A204.1 (cell line): ENCODE data around the gene TNPO1.
"Not testable (repeated sequence)": the region's sequence is repeated elsewhere in the genome, so short reads cannot be mapped to it uniquely, and the experiment has no call there.

Experiments
- FAIRE-seq: peaks from 2 replicates; lab custom pipeline; 2012; peaks lifted over from hg19 to GRCh38; lab: Jason Lieb, UNC

TNPO1 gene

DNA sequence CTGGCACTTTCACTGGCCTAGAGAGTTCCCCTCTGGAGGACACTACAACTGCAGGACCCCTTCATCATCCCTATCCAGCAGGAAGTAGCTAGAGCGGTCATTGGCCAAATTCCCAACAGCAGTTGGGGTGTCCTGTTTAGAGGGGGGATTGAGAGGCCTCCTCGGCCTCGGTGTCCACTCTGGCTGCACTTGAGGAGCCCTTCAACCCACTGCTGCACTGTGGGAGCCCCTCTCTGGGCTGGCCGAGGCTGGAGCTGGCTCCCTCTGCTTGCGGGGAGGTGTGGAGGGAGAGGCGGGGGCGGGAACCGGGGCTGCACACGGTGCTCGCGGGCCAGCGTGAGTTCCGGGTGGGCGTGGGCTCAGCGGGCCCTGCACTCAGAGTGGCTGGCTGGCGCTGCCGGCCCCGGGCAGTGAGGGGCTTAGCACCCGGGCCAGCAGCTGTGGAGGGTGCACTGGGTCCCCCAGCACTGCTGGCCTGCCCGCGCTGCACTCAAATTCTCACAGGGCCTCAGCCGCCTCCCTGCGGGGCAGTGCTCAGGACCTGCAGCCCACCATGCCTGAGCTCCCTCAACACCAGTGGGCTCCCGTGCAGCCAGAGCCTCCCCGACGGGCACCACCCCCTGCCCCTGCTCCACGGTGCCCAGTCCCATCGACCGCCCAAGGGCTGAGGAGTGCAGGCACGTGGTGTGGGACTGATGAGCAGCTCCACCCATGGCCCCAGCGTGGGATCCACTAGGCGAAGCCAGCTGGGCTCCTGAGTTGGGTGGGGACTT lies 118.7 kb downstream of the TNPO1 start:
- FAIRE-seq, result not testable (repeated sequence)

DNA sequence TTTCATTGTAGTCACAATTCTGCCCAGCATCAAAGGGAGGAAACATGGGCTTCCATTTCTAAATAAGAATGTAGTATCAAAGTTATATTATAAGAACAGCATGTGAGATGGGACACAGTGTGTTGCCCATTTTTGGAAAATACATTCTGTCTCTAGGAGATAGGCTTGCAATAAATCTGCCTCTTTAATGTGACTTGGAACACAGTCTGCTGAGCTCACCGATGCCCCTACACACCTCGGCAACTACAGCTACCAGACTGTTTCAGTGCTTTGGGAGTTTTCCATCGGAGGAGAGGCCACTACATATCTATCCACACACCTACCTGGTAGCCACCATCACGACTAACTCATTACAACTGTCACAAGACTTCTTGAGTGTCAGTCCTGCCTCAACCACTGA lies 120.4 kb downstream of the TNPO1 start:
- FAIRE-seq, result no peak

DNA sequence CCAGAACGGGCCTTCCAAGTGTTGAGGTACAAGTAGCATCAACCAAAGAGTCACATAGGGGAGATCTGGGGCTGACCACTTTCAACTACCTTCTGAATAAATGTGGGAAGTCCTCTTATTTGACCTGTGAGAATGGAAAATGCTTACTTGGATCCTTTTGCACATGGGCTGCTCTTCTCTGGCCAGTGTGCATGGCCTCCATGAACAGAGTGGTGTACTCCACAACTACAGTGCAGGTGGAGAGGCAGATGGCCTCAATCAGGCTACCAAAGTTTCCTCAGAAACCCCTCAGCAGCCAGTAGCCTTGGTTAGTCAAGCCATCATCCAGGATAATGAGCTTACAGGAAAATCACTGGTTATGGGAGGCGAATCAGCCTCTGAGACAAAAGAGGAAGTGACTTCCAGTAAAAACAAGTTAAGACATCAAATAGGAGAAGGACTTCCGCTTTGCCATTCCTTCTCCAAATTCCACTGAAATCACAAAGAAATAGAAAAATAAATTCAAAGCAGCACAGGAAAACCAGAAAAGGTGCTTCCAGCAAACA lies 121.1 kb downstream of the TNPO1 start:
- no peak for FAIRE-seq

DNA sequence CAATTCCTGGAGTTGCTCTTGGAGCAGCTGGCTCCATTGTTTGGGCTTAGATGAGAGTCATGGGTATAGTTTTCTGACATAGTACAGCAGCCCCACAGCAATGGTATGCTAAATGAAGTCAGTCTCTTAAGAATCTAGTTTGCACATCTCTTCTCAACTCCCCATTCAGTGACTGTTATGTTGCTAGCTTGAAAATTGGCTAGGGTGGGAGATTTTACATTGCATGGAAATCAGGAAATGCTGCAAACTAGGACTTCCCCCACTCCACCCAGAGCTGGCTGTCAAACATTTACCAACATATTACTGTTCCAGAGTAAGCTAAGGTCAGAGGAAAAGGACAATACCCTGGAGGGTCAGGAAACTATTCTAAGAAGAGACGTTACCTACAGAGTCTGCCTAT lies 121.7 kb downstream of the TNPO1 start:
- FAIRE-seq, result no peak

DNA sequence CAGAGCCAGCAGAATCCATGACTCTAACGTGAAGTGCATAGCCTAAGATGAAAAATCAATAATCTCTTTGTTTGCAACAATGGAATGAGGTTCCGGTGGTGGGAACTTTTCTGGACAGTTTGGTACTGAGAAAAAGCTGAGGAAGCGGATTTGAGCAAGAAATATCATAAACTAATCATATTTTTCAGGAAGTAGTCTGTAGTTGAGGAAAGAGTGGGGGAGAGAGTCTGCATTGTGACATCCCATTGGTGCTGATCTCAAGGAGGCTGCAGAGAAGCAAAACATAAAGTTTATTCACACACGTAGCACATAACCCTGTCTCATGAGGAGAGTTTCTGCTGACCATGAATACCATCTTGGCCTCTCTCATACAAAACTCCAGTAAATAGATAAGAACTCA lies 123.6 kb downstream of the TNPO1 start:
- FAIRE-seq, result no peak

DNA sequence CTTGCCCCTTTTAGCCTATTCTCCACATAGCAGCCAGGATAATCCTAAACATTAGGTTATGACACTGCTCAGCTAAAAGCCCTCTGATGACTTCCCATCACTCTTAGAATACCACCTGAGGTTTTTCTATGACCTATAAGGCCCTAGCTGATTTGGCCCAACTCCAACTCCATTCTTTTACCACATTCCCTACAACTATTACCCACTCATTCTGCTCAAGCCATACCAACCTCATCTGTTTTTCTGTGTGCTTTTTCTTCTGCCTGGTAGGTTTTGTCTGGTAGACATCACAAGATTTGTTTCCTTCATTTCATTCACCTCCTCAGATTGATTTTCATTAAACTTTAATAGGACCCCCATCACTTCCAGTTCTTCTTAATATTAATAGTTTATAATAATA lies 126.8 kb downstream of the TNPO1 start:
- no peak for FAIRE-seq

DNA sequence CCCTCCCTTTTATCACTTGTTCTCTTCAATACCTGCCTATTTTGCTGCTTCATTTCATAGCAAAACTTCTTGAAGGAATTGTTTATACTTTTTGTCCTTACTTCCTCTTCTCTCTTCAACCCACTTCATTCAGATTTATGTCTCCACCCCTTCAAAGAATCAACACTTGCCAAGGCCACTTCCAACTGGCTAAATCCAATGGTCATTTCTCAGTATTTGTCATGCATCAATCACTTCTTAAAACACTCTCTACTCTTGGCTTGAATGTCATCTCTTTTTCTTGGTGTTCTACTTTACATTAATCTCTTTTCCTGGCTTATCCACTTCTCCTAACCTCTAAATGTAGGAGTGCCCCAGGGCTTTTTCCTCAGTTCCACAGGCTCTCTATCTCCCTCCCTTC lies 131.0 kb downstream of the TNPO1 start:
- no peak for FAIRE-seq

DNA sequence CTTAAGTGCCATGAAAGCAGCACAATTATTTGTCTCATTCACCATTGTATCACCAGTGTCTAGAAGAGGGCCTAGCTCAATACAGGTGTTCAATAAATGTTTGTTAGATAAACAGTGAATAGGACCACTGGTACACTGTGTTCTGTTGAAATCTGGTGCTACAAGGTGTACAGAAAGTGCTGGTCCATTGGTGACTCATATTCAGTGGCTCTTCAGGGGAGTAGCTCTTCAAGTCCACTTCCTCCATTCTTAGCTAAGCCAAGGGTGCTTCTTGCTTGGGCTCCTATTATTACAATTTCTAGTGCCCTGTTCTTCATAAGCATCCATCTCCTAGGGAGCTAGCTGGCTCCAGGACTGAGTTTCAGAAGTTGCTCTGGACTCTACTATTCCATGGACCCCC lies 133.0 kb downstream of the TNPO1 start:
- FAIRE-seq, result no peak

DNA sequence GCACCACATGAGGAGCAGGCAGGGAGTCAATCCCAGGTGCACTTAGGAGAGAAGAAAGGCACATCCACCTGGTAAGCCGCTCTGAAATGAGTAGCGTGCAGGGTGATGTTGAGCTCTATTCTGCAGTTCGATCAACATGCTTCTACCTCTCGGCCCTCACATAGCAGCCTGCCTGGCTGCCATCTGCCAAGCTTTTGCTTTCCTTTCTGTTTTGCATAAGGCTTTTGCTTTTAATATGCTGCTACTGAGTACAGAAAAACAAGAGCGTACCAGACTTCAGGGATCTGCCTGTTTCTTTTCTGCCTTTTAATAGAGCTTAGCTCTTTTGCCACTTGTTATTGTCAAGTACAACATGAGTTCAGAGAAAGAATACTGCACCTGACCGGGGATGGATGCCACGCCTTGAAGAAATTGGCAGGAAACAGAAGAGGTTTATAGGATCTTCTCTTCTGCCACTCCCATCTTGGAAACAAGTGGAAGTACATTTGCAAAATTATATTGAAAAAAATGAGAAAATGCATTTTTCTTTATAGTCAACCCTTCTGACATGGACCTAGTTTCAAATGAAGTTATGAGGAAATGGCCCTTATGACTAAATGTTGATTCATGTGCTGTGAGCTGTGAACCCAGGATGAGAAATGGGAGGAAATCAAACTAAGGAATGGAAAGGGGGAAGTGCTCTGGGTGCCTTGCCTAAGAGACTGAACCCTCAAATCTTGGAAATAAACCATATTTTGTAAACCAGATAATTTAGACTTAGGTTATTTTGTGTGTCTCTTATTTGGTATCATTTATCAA lies 135.4 kb downstream of the TNPO1 start:
- FAIRE-seq, result no peak

DNA sequence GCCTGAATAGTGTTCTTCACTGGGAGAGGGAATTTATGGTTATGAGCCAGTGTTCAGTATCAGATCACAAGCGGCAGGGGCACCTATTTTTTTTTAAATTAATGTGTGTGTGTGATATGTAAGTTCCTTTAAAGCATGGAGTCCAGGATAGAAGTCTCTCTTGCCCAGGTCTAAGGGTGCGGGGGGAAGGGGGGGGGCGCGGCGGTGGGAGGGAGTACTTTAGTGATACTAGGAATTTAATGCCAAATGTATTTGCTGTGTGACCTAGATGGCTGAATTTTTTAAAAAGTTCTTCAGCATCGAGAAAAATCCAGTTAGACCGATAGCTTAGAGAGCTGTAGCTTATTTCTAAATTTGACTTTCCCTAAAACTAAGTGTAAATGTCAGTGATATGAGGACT lies 137.9 kb downstream of the TNPO1 start:
- no peak for FAIRE-seq

DNA sequence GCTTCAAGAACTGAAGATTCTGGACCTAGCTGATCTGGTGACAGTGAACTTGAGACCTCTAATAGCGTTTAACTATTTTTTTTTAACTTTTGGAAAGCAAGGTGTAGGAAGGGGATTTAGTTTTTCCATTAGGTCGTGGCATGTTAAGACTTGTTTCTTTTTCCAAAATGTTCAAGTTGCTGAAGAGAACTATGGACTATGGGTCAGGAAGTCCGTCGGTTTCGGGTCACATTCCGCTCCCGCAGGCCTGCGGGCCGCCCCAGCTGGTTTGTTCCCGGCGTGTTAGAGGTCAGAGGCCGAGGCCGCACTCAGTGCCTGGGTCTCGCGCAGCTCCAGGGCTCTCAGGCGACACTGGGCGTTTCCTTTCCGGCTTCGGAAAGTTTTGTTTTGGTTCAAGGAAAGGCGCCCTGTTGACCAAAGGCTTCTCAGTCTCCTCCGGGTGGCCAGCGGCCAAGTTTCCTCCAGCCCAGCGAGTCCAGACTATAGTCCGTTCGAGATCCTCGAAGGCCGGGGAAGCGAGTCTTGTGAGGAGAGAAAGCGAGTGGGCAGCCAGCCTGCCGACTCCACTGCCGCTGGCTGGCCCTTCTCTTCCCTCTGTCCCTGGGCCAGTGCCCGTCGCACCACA lies 138.8 kb downstream of the TNPO1 start:
- FAIRE-seq, result no peak

DNA sequence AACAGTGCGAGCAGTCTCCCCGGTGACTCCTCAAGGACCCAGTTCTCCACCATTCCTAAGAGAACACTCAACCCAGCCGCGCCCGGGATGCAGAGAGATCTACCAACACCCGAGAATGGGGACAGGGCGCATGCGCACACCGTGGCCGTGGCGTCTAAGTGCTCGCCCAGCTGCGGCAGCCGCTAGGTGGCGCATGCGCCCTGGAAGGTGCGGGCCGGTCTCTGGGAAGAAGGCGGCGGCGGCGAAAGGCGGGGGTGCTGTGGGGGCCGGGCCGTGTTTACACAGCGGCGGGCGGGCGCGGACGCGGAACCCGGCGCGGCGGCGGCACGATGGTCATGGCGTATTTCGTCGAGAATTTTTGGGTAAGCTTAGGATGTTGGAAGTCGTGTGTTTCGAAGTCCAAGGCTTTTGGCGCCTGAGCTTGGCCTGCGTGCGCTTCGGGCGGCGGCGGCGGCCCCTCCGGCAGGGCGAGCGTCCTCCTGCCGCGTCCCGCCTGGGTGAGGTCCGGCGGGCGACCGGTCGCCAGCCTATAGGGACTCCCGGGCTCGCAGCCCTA lies 139.4 kb downstream of the TNPO1 start, which contains the start of gene FCHO2:
Gene FCHO2, plus strand, starts transcription at position 274 of the 556 bp plus-strand sequence. Its CDS starts 56 bp downstream, at position 330.
- FAIRE-seq, result no peak

DNA sequence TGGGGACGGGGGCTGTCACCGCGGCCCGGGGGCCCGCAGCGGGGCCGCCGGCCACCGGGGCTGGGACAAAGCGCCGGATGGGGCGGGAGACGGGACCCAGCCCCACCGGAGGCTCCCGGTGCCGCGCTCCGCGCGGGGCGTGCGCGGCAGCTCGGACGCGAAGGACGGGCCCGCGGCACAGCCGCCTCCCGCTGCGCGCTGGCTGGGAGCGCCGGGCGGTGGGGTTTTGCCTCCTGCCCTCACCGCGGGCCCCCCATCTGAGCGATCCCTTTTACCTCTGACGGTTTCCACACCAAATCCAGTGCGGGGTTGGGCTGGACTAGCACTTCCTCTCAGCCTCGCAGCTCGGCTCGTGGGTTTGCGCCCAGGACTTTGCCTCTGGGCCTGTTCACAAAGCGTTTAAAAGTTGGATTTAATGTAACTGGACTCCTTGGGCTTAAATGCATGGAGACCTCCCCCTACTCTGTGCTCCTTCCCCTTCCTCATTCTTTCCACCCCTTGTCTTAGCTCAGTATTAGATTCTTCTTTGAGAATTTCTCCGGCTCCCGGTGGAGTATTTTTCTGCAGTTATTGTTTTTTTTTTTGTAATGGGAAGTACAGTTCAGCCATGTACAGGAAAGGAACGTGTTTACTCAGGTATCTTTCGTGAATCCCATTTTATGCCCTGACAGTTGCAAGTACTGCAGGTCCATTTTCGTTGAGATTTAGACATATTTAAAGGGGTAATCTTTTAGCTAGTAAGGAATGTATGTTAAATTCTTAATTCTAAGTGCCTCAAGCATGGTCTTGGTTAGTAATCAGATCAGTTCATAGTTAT lies 140.1 kb downstream of the TNPO1 start:
- no peak for FAIRE-seq

DNA sequence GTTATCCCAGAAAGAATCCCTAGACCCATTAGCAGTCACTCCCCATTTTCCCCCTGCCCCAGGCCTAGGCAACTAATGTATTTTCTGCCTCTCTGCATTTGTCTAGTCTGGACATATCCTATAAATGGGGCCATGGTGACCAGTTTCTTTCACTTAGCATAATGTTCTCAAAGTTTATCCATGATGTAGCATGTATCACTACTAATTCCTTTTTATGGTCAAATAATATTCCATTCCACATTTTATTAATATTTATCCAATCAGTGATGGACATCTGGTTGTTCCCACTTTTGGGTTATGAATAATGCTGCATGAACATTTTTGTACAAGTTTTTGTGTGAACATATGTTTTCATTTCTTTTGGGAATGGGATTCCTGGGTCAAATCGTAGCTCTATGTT lies 140.9 kb downstream of the TNPO1 start:
- no peak for FAIRE-seq

DNA sequence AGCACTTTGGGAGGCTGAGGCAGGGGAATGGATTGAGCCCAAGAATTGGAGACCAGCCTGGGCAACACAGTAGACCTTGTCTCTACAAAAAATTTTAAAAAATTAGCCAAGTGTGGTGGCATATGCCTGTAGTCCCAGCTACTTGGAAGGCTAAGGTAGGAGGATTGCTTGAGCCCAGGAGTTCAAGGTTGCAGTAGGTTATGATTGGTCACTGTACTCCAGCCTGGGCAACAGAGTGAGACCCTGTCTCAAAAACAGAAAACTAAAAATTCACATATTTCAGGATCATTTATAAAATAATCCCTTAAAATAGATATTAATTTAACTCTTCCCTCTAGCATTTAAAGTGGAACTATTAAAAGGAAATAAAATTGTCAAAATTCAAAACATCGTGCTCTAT lies 142.8 kb downstream of the TNPO1 start:
- FAIRE-seq, result no peak
